Smooth muscle cell (in vitro differentiated cells): ENCODE data around the gene SCO2. TPM values are rescaled to one million over a fixed set of nuclear protein-coding genes. Genes with fewer than 3 reads are reported as not detected.
A peak's percentile ranks its signal among the peaks of the same experiment; 100 is the strongest.

Source experiments
- DNase-seq: peaks from one replicate; lab custom pipeline; 2025; ENCODE audit not compliant: unreplicated experiment; lab: John Stamatoyannopoulos, UW
- H2AFZ ChIP-seq: fragments of 200-600 bp; sonication (generic); 2 replicates; pipeline ENCODE4 v1.6.0; 2016; ENCODE audit warnings: antibody characterized with exemption, low read depth, mild to moderate bottlenecking
- H3F3A ChIP-seq: fragments of 200-600 bp; sonication (generic); 2 replicates; pipeline ENCODE4 v1.6.0; 2017; ENCODE audit warnings: antibody characterized with exemption, low read depth
- H3K27ac ChIP-seq: fragments of 200-600 bp; sonication (generic); 2 replicates; pipeline ENCODE4 v1.5.1; 2016; ENCODE audit warnings: low read depth, mild to moderate bottlenecking
- H3K27me3 ChIP-seq: fragments of 200-600 bp; sonication (generic); 2 replicates; pipeline ENCODE4 v1.6.1; 2016; ENCODE audit warnings: low read depth, mild to moderate bottlenecking
- H3K36me3 ChIP-seq: fragments of 200-600 bp; sonication (generic); 2 replicates; pipeline ENCODE4 v1.5.1; 2016; ENCODE audit warnings: low read depth
- H3K4me1 ChIP-seq: fragments of 200-600 bp; sonication (generic); 2 replicates; pipeline ENCODE4 v1.5.1; 2016; ENCODE audit warnings: low read depth
- H3K4me2 ChIP-seq: fragments of 200-600 bp; sonication (generic); 2 replicates; pipeline ENCODE4 v1.6.0; 2016; ENCODE audit warnings: mild to moderate bottlenecking
- H3K4me3 ChIP-seq: fragments of 200-600 bp; sonication (generic); 2 replicates; pipeline ENCODE4 v1.5.1; 2016; ENCODE audit warnings: mild to moderate bottlenecking
- H3K79me2 ChIP-seq: fragments of 200-600 bp; sonication (generic); 2 replicates; pipeline ENCODE4 v1.6.0; 2016; ENCODE audit warnings: low read depth, mild to moderate bottlenecking
- H3K9ac ChIP-seq: fragments of 200-600 bp; sonication (generic); 2 replicates; pipeline ENCODE4 v1.6.0; 2016; ENCODE audit warnings: low read depth
- H3K9me3 ChIP-seq: fragments of 200-600 bp; sonication (generic); replicated peaks from 2 replicates; pipeline ENCODE4 v1.5.1; 2016; ENCODE audit warnings: low read depth
- H4K20me1 ChIP-seq: fragments of 200-600 bp; sonication (generic); 2 replicates; pipeline ENCODE4 v1.6.0; 2016; ENCODE audit warnings: low read depth
- WGBS: methylation state at CpG from one replicate; pipeline ENCODE4 v1.1.7; 2016; ENCODE audit warnings: low lambda C conversion rate; 5-methylcytosine and 5-hydroxymethylcytosine counted together
- polyA plus RNA-seq: library from polyadenylated mRNA; unstranded; fragments of >200 nt; fragmentation: Nextera tagmentation; extraction: Ambion mirVana; gene quantifications from 2 replicates; pipeline ENCODE4 v1.2.1, GENCODE V29; 2016
- total RNA-seq: library from RNA; depleted of rRNA; stranded (reverse); fragments of >200 nt; gene quantifications from 2 replicates; pipeline ENCODE4 v1.2.3, GENCODE V29; 2014
- TF ChIP-seq, protein P1 (sequence below): fragments of 200-600 bp; sonication (generic); IDR thresholded peaks from 2 replicates; pipeline ENCODE4 v1.5.1; 2017; ENCODE audit warnings: borderline replicate concordance, mild to moderate bottlenecking, antibody characterized with exemption; ENCODE audit not compliant: insufficient read depth, poor library complexity, severe bottlenecking

SCO2 gene
- total and polyA plus RNA-seq, 2 experiments from 2014 or later, result 1.5 to 22.6 TPM

DNA sequence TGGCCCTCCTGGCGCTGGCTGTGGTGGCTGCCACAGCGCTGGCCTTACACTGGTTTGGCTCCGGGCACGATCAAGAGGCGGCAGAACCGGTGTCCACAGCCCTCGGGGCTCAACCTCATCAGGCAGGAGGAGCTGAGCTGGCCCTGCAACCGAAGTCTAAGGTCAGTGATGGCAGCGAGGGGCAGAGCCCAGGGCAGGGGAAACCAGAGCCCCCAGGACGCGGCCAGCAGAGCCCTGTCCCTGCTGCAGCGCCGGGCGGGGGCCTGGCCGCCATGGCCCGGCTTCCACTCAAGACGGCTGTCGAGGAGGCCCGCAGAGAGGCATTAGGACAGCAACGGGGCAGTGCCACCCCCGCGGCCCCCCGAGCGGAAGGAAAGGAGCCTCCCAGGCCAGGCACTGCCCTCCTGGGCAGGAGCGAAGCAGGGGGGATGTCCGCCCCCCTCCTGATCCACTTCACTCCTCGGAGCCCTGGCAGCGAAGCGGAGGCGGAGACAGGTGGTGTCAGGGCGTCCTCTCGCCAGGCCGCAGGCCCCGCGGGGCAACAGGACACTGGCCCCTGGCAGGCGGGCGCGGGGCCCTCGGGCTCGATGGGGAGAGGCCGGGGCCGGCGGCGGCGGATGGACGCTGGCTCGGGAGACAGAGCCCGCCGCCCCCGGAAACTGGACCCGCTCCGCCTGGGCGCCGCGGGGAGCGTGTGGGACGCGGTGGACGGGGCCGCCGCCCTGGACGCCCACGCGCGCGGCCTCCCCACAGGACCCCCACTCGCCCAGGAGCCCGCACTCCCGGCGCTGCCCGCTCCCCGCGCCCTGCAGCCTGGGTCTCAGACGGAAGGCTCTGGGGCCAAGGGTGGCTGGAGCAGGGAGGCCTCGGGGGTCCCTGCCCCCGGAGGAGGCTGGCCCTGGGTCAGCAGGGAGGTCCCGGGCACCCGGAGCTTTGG is 21.2 kb upstream of the SCO2 start:
- Histone ChIP-seq H3K4me1 (peaks cover 8% of the 10 kb centered on the region), H3K27me3 (no peaks in the 10 kb centered on the region), H3K79me2 (no peaks in the 10 kb centered on the region), H3K9me3 (no peaks in the 10 kb centered on the region), H3F3A (no peaks in the 10 kb centered on the region), H4K20me1 (no peaks in the 10 kb centered on the region), H3K4me2 (peak overlapping the region; percentile 85), H2AFZ (no peak overlapping the region), H3K9ac (no peak overlapping the region), H3K27ac (no peak overlapping the region), H3K36me3 (no peaks in the 10 kb centered on the region), H3K4me3 (no peak overlapping the region)
- WGBS, result 97% methylated on average over 51 of the region's 78 CpGs
- no peak for DNase-seq
- TF ChIP-seq, protein P1, sequence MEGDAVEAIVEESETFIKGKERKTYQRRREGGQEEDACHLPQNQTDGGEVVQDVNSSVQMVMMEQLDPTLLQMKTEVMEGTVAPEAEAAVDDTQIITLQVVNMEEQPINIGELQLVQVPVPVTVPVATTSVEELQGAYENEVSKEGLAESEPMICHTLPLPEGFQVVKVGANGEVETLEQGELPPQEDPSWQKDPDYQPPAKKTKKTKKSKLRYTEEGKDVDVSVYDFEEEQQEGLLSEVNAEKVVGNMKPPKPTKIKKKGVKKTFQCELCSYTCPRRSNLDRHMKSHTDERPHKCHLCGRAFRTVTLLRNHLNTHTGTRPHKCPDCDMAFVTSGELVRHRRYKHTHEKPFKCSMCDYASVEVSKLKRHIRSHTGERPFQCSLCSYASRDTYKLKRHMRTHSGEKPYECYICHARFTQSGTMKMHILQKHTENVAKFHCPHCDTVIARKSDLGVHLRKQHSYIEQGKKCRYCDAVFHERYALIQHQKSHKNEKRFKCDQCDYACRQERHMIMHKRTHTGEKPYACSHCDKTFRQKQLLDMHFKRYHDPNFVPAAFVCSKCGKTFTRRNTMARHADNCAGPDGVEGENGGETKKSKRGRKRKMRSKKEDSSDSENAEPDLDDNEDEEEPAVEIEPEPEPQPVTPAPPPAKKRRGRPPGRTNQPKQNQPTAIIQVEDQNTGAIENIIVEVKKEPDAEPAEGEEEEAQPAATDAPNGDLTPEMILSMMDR, result no peak

DNA sequence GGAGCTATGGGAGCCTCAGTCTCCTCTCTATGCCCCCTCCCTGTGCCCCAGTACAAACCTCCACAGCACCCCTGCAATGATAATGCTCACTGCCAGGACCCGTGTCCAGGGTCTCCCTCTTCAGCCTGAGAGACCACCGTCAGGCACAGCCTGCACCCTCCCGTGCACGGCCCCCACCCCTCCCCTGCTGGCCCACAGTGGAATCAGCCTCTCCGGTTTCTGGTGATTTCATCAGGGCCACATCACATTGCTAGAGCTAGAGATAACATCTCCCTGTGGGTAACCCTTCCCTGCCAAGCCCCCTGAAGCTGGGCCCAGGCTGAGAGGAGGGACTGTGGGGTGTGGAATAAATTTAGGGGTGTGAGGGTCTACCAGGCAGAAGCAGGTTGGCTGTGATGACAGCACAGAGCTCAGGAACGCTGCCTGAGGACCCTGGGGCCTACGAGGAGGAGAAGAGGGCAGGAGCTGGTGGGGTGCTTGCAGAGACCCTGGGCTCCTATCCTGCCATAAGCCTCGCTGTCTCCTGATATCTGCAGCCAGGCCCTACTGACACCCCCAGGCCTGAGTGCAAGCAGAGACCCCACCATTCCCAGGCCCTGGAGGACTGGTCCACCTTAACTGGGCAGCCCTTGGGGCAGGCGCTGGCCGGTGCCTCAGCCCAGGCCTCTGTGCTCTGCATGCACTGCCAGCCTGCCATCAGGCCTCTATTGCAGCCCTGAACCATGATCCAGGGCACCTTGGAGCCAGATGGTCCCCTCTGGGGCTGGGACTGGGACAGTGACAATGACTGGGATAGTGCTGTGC is 20.3 kb upstream of the SCO2 start, which contains the start of gene KLHDC7B:
Gene KLHDC7B (plus strand): TSS at position 378 of the 804 bp plus-strand sequence. CDS start 345 bp downstream, at position 723.
- no peaks in the 10 kb centered on the region for H4K20me1 ChIP-seq
- H3K9me3 ChIP-seq, result no peaks in the 10 kb centered on the region
- no peak for DNase-seq
- 47% methylated on average over 7 of the region's 10 CpGs for WGBS
- no peaks in the 10 kb centered on the region for H3F3A ChIP-seq
- H3K4me1 ChIP-seq, result peaks cover 12% of the 10 kb centered on the region
- H3K4me3 ChIP-seq, result no peak within 1 kb of the TSS
- no peak within 1 kb of the TSS for H2AFZ ChIP-seq
- H3K9ac ChIP-seq, result peak within 1 kb of the TSS; percentile 41
- no peaks in the 10 kb centered on the region for H3K36me3 ChIP-seq
- peak within 1 kb of the TSS; percentile 47 for H3K27ac ChIP-seq
- H3K79me2 ChIP-seq, result no peaks in the 10 kb centered on the region
- H3K4me2 ChIP-seq, result peak within 1 kb of the TSS; percentile 85
- TF ChIP-seq, protein P1, result peak; percentile 17
- H3K27me3 ChIP-seq, result no peaks in the 10 kb centered on the region

DNA sequence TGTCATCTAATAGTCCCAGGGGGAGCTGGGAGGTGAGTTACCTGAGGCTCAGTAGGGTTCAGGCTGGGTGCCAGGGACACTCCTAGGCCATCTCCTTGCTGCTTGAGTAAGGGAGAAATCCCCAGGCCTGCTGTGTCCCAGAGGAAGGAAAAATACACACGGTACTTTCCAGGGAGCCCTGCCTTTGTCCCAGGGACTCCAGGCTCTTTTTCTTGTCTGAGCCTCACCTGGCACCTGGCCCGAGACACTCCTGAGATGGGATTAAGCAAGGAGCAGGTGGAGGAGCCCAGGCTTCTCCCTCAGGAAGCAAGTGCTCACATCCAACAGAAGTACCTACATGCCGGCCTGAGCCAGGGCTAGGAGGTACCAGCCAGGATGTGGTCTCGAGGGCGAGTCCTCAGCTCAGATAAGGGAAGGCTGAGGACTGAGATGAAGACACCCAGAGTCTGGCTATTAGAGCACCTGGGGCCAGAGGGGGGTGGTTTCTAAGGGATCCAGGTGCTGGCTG is 19.4 kb upstream of the SCO2 start:
- H3K27ac ChIP-seq, result peak overlapping the region; percentile 47
- WGBS, result 79% methylated on average over 5 of the region's 5 CpGs

More for the DNA sequence above, 19.4 kb upstream of the SCO2 start:
- Histone ChIP-seq H3K4me1 (peaks cover 15% of the 10 kb centered on the region), H3K79me2 (no peaks in the 10 kb centered on the region), H3K4me3 (peak overlapping the region; percentile 35), H2AFZ (peak overlapping the region; percentile 75), H3K4me2 (peak overlapping the region; percentile 85), H3K27me3 (no peaks in the 10 kb centered on the region), H3F3A (no peaks in the 10 kb centered on the region), H3K9ac (peak overlapping the region; percentile 41), H3K36me3 (no peaks in the 10 kb centered on the region), H3K9me3 (no peaks in the 10 kb centered on the region), H4K20me1 (no peaks in the 10 kb centered on the region)
- TF ChIP-seq, protein P1, result no peak
- no peak for DNase-seq
